SK-N-MC (cell line): ENCODE results near the gene SKIC3.

Experiments used
- EZH2 ChIP-seq: fragments of 200-600 bp; sonication (generic); IDR thresholded peaks from one replicate; pipeline ENCODE4 v1.6.1; 2017; ENCODE audit warnings: antibody characterized with exemption
- FOXP2 ChIP-seq: optimal IDR thresholded peaks from 2 replicates; pipeline ENCODE3; 2011; ENCODE audit warnings: mild to moderate bottlenecking, moderate library complexity; ENCODE audit not compliant: insufficient read depth; ENCODE audit errors: extremely low read length, control extremely low read depth
- POLR2AphosphoS5 ChIP-seq: IDR thresholded peaks from 2 replicates; pipeline ENCODE4 v1.6.1; 2012; ENCODE audit warnings: mild to moderate bottlenecking, low read depth, low read length, borderline replicate concordance

GRCh38 chr5:95511606-95512005 lies 43.2 kb downstream of the SKIC3 start:
- TF ChIP-seq EZH2 (no peak), POLR2AphosphoS5 (no peak), FOXP2 (no peak)
